ENCODE data around the gene MAPK8IP3.
A peak's percentile ranks its signal among the peaks of the same experiment; 100 is the strongest.

Gene MAPK8IP3

GRCh38 chr16:1763521-1764511 lies 57.8 kb downstream of the MAPK8IP3 start:
- H3K4me1 ChIP-seq (ENCODE audit: insufficient read depth, insufficient read length): peaks cover 22% of the 10 kb centered on the region

GRCh38 chr16:1764971-1765370 lies 59.0 kb downstream of the MAPK8IP3 start:
- no peaks in the 10 kb centered on the region for H3K27me3 ChIP-seq (ENCODE audit: insufficient read depth, insufficient read length)
- no peak overlapping the region for H3K4me3 ChIP-seq (ENCODE audit: insufficient read length, low read depth)
- no peak for DNase-seq (ENCODE audit: low read depth, low spot score)
- peaks cover 91% of the 10 kb centered on the region for H3K36me3 ChIP-seq (ENCODE audit: insufficient read depth, insufficient read length, low read length)
- peak overlapping the region; percentile 82 for H3K9ac ChIP-seq (ENCODE audit: insufficient read length, low read depth)
- H3K9me3 ChIP-seq (ENCODE audit: insufficient read depth, low read length): no peaks in the 10 kb centered on the region
- no peak for TF ChIP-seq SUZ12 (IDR thresholded peaks at IDR 0.05; ENCODE audit: extremely low read depth, insufficient read depth, insufficient read length)
- no peak for TF ChIP-seq YY1 (IDR thresholded peaks at IDR 0.05; ENCODE audit: insufficient read depth, insufficient read length)
- TF ChIP-seq ZNF274 (IDR thresholded peaks at IDR 0.05; ENCODE audit: low read depth, low read length): no peak
- peaks cover 25% of the 10 kb centered on the region for H3K4me1 ChIP-seq (ENCODE audit: insufficient read depth, insufficient read length)

More at GRCh38 chr16:1763521-1764511, 57.8 kb downstream of the MAPK8IP3 start:
- peak; percentile 52 for DNase-seq (ENCODE audit: low read depth, low spot score)
- H3K36me3 ChIP-seq (ENCODE audit: insufficient read depth, insufficient read length, low read length): peaks cover 89% of the 10 kb centered on the region
- no peak for TF ChIP-seq YY1 (IDR thresholded peaks at IDR 0.05; ENCODE audit: insufficient read depth, insufficient read length)
- TF ChIP-seq SUZ12 (IDR thresholded peaks at IDR 0.05; ENCODE audit: extremely low read depth, insufficient read depth, insufficient read length): no peak
- TF ChIP-seq ZNF274 (IDR thresholded peaks at IDR 0.05; ENCODE audit: low read depth, low read length): no peak
- H3K27me3 ChIP-seq (ENCODE audit: insufficient read depth, insufficient read length): no peaks in the 10 kb centered on the region
- peak overlapping the region; percentile 82 for H3K9ac ChIP-seq (ENCODE audit: insufficient read length, low read depth)
- peak overlapping the region; percentile 28 for H3K4me3 ChIP-seq (ENCODE audit: insufficient read length, low read depth)
- H3K9me3 ChIP-seq (ENCODE audit: insufficient read depth, low read length): no peaks in the 10 kb centered on the region

- Histone ChIP-seq H3K4me1 (ENCODE audit: insufficient read depth, insufficient read length) (peaks cover 25% of the 10 kb centered on the region), H3K9me3 (ENCODE audit: insufficient read depth, low read length) (no peaks in the 10 kb centered on the region), H3K9ac (ENCODE audit: insufficient read length, low read depth) (no peak overlapping the region), H3K36me3 (ENCODE audit: insufficient read depth, insufficient read length, low read length) (peaks cover 90% of the 10 kb centered on the region), H3K27me3 (ENCODE audit: insufficient read depth, insufficient read length) (no peaks in the 10 kb centered on the region), H3K4me3 (ENCODE audit: insufficient read length, low read depth) (no peak overlapping the region)
- TF ChIP-seq YY1 (IDR thresholded peaks at IDR 0.05; ENCODE audit: insufficient read depth, insufficient read length): no peak
- TF ChIP-seq SUZ12 (IDR thresholded peaks at IDR 0.05; ENCODE audit: extremely low read depth, insufficient read depth, insufficient read length): no peak
- TF ChIP-seq ZNF274 (IDR thresholded peaks at IDR 0.05; ENCODE audit: low read depth, low read length): no peak
- DNase-seq (ENCODE audit: low read depth, low spot score): no peak
Measured at GRCh38 chr16:1765826-1766225, 59.8 kb downstream of the MAPK8IP3 start.

GRCh38 chr16:1766231-1766630 lies 60.2 kb downstream of the MAPK8IP3 start:
- Histone ChIP-seq H3K27me3 (ENCODE audit: insufficient read depth, insufficient read length) (no peaks in the 10 kb centered on the region), H3K9ac (ENCODE audit: insufficient read length, low read depth) (no peak overlapping the region), H3K4me3 (ENCODE audit: insufficient read length, low read depth) (no peak overlapping the region), H3K4me1 (ENCODE audit: insufficient read depth, insufficient read length) (peaks cover 25% of the 10 kb centered on the region), H3K9me3 (ENCODE audit: insufficient read depth, low read length) (no peaks in the 10 kb centered on the region), H3K36me3 (ENCODE audit: insufficient read depth, insufficient read length, low read length) (peaks cover 86% of the 10 kb centered on the region)
- no peak for DNase-seq (ENCODE audit: low read depth, low spot score)
- TF ChIP-seq YY1 (IDR thresholded peaks at IDR 0.05; ENCODE audit: insufficient read depth, insufficient read length) (no peak), SUZ12 (IDR thresholded peaks at IDR 0.05; ENCODE audit: extremely low read depth, insufficient read depth, insufficient read length) (no peak), ZNF274 (IDR thresholded peaks at IDR 0.05; ENCODE audit: low read depth, low read length) (no peak)

GRCh38 chr16:1766701-1767100 lies 60.7 kb downstream of the MAPK8IP3 start:
- Histone ChIP-seq H3K36me3 (ENCODE audit: insufficient read depth, insufficient read length, low read length) (peaks cover 84% of the 10 kb centered on the region), H3K4me1 (ENCODE audit: insufficient read depth, insufficient read length) (peaks cover 25% of the 10 kb centered on the region), H3K4me3 (ENCODE audit: insufficient read length, low read depth) (no peak overlapping the region), H3K9ac (ENCODE audit: insufficient read length, low read depth) (no peak overlapping the region), H3K27me3 (ENCODE audit: insufficient read depth, insufficient read length) (no peaks in the 10 kb centered on the region), H3K9me3 (ENCODE audit: insufficient read depth, low read length) (no peaks in the 10 kb centered on the region)
- DNase-seq (ENCODE audit: low read depth, low spot score): no peak
- TF ChIP-seq SUZ12 (IDR thresholded peaks at IDR 0.05; ENCODE audit: extremely low read depth, insufficient read depth, insufficient read length) (no peak), ZNF274 (IDR thresholded peaks at IDR 0.05; ENCODE audit: low read depth, low read length) (no peak), YY1 (IDR thresholded peaks at IDR 0.05; ENCODE audit: insufficient read depth, insufficient read length) (no peak)

- no peak overlapping the region for H3K4me3 ChIP-seq (ENCODE audit: insufficient read length, low read depth)
- DNase-seq (ENCODE audit: low read depth, low spot score): no peak
- H3K27me3 ChIP-seq (ENCODE audit: insufficient read depth, insufficient read length): no peaks in the 10 kb centered on the region
- H3K9ac ChIP-seq (ENCODE audit: insufficient read length, low read depth): no peak overlapping the region
- no peaks in the 10 kb centered on the region for H3K9me3 ChIP-seq (ENCODE audit: insufficient read depth, low read length)
- TF ChIP-seq ZNF274 (IDR thresholded peaks at IDR 0.05; ENCODE audit: low read depth, low read length) (no peak), YY1 (IDR thresholded peaks at IDR 0.05; ENCODE audit: insufficient read depth, insufficient read length) (no peak), SUZ12 (IDR thresholded peaks at IDR 0.05; ENCODE audit: extremely low read depth, insufficient read depth, insufficient read length) (no peak)
- H3K36me3 ChIP-seq (ENCODE audit: insufficient read depth, insufficient read length, low read length): peaks cover 84% of the 10 kb centered on the region
- H3K4me1 ChIP-seq (ENCODE audit: insufficient read depth, insufficient read length): peaks cover 25% of the 10 kb centered on the region
Measured at GRCh38 chr16:1767116-1767994, 61.4 kb downstream of the MAPK8IP3 start.
